Measurements from ENCODE around the gene GSE1.
A peak's percentile ranks its signal among the peaks of the same experiment; 100 is the strongest.

Gene GSE1

GRCh38 chr16:85662976-85663830 lies 50.1 kb downstream of the GSE1 start:
- DNase-seq = no peak

- no peak for DNase-seq
These were observed 50.8 kb downstream of the GSE1 start for GRCh38 chr16:85663891-85664321.

GRCh38 chr16:85664580-85665372 lies 51.7 kb downstream of the GSE1 start:
- DNase-seq = no peak

- no peak for DNase-seq
These were observed 52.2 kb downstream of the GSE1 start for GRCh38 chr16:85665373-85665740.

GRCh38 chr16:85665929-85666328 lies 52.8 kb downstream of the GSE1 start:
- DNase-seq = no peak

GRCh38 chr16:85667261-85667660 lies 54.1 kb downstream of the GSE1 start:
- DNase-seq = no peak

- no peak for DNase-seq
These were observed 54.8 kb downstream of the GSE1 start for GRCh38 chr16:85667841-85668413.

- no peak for DNase-seq
These were observed 55.7 kb downstream of the GSE1 start for GRCh38 chr16:85668676-85669424.

GRCh38 chr16:85670840-85671239 lies 57.7 kb downstream of the GSE1 start:
- DNase-seq = no peak

- DNase-seq = no peak
These were observed 60.7 kb downstream of the GSE1 start for GRCh38 chr16:85673529-85674417.

GRCh38 chr16:85674418-85674755 lies 61.3 kb downstream of the GSE1 start:
- DNase-seq = no peak

- DNase-seq = no peak
These were observed 61.7 kb downstream of the GSE1 start for GRCh38 chr16:85674828-85675227.

- no peak for DNase-seq
These were observed 62.2 kb downstream of the GSE1 start for GRCh38 chr16:85675251-85675874.

- DNase-seq = no peak
These were observed 63.3 kb downstream of the GSE1 start for GRCh38 chr16:85676466-85676865.

- DNase-seq = no peak
These were observed 64.4 kb downstream of the GSE1 start for GRCh38 chr16:85677383-85677967.

- DNase-seq = no peak
These were observed 64.9 kb downstream of the GSE1 start for GRCh38 chr16:85678016-85678415.

- no peak for DNase-seq
These were observed 65.7 kb downstream of the GSE1 start for GRCh38 chr16:85678821-85679220.

- no peak for DNase-seq
These were observed 66.7 kb downstream of the GSE1 start for GRCh38 chr16:85679870-85680269.

- peak; percentile 5 for DNase-seq
These were observed 67.3 kb downstream of the GSE1 start for GRCh38 chr16:85680352-85680944.

GRCh38 chr16:85681255-85681654 lies 68.1 kb downstream of the GSE1 start:
- no peak for DNase-seq

GRCh38 chr16:85682516-85682915 lies 69.4 kb downstream of the GSE1 start:
- no peak for DNase-seq

All from CD4-positive, alpha-beta T cell treated with Interleukin-17A for 1 hour (primary cell).